GM23338 (cell line): ENCODE measurements around the gene BICRA. TPM values are rescaled to one million over a fixed set of nuclear protein-coding genes. Genes with fewer than 3 reads are reported as not detected.
A peak's percentile ranks its signal among the peaks of the same experiment; 100 is the strongest.

Source experiments
- ATAC-seq: fragments of 200-7000 bp; cut with Tn5 transposase; 3 replicates; pipeline ENCODE4 v1.9.1; 2020
- DNase-seq: peaks from one replicate; pipeline ENCODE4 v3.0.0-alpha.2; 2015; ENCODE audit warnings: low spot score
- H2AFZ ChIP-seq: fragments of 200-600 bp; sonication (generic); 2 replicates; pipeline ENCODE4 v1.8.0; 2016; ENCODE audit warnings: antibody characterized with exemption, mild to moderate bottlenecking, moderate library complexity
- H3F3A ChIP-seq: fragments of 200-600 bp; sonication (generic); replicated peaks from 2 replicates; pipeline ENCODE4 v1.8.0; 2017; ENCODE audit warnings: antibody characterized with exemption, mixed run types, low read depth
- H3K27ac ChIP-seq: fragments of 200-600 bp; sonication (generic); 2 replicates; pipeline ENCODE4 v1.6.1; 2016; ENCODE audit warnings: low read depth
- H3K27me3 ChIP-seq: fragments of 200-600 bp; sonication (generic); 2 replicates; pipeline ENCODE4 v1.8.0; 2016; ENCODE audit warnings: mild to moderate bottlenecking, mixed run types, moderate library complexity; ENCODE audit not compliant: insufficient read depth
- H3K36me3 ChIP-seq: fragments of 200-600 bp; sonication (generic); 2 replicates; pipeline ENCODE4 v1.8.0; 2016; ENCODE audit warnings: mild to moderate bottlenecking; ENCODE audit not compliant: insufficient read depth
- H3K4me1 ChIP-seq: fragments of 200-600 bp; sonication (generic); 2 replicates; pipeline ENCODE4 v1.8.0; 2016; ENCODE audit warnings: mild to moderate bottlenecking, moderate library complexity; ENCODE audit not compliant: insufficient read depth
- H3K4me2 ChIP-seq: fragments of 200-600 bp; sonication (generic); 2 replicates; pipeline ENCODE4 v1.7.1; 2017; ENCODE audit warnings: mixed run types
- H3K4me3 ChIP-seq: fragments of 200-600 bp; sonication (generic); 2 replicates; pipeline ENCODE4 v1.6.1; 2016; ENCODE audit warnings: mixed run types
- H3K79me2 ChIP-seq: fragments of 200-600 bp; sonication (generic); replicated peaks from 2 replicates; pipeline ENCODE4 v1.8.0; 2017; ENCODE audit warnings: mild to moderate bottlenecking; ENCODE audit not compliant: insufficient read depth
- H3K9me2 ChIP-seq: fragments of 200-600 bp; sonication (generic); 2 replicates; pipeline ENCODE4 v1.8.0; 2017; ENCODE audit not compliant: insufficient read depth
- H4K20me1 ChIP-seq: fragments of 200-600 bp; sonication (generic); replicated peaks from 2 replicates; pipeline ENCODE4 v1.8.0; 2017; ENCODE audit warnings: mild to moderate bottlenecking; ENCODE audit not compliant: insufficient read depth
- H3K27ac Mint-ChIP-seq: 2 replicates; pipeline ENCODE4 v1.8.0; 2020; ENCODE audit warnings: inconsistent platforms, mild to moderate bottlenecking, moderate library complexity, mixed read lengths
- H3K27me3 Mint-ChIP-seq: 3 replicates; pipeline ENCODE4 v1.8.0; 2022; ENCODE audit warnings: low read depth, mild to moderate bottlenecking, moderate library complexity, mixed read lengths, inconsistent platforms; ENCODE audit not compliant: insufficient read depth, poor library complexity
- H3K36me3 Mint-ChIP-seq: 3 replicates; pipeline ENCODE4 v1.8.0; 2021; ENCODE audit warnings: low read depth, mild to moderate bottlenecking, inconsistent platforms, moderate library complexity, mixed read lengths
- H3K4me1 Mint-ChIP-seq: 3 replicates; pipeline ENCODE4 v1.8.0; 2020; ENCODE audit warnings: mild to moderate bottlenecking, inconsistent platforms, mixed read lengths
- H3K4me3 Mint-ChIP-seq: 3 replicates; pipeline ENCODE4 v1.8.0; 2021; ENCODE audit warnings: moderate library complexity, mild to moderate bottlenecking, inconsistent platforms, mixed read lengths
- H3K9me3 Mint-ChIP-seq: 3 replicates; pipeline ENCODE4 v1.8.0; 2020; ENCODE audit warnings: moderate library complexity, mild to moderate bottlenecking, inconsistent platforms, mixed read lengths
- CREB1 ChIP-seq: fragments of 250-450 bp; sonication (Bioruptor Pico); IDR thresholded peaks from 2 replicates; pipeline ENCODE4 v1.5.0; 2020; ENCODE audit warnings: low read depth, mild to moderate bottlenecking, moderate library complexity
- EZH2 ChIP-seq: fragments of 200-600 bp; sonication (generic); IDR thresholded peaks from one replicate; pipeline ENCODE4 v1.8.0; 2017; ENCODE audit warnings: antibody characterized with exemption, mild to moderate bottlenecking, low read depth; ENCODE audit not compliant: unreplicated experiment
- EZH2phosphoT487 ChIP-seq: fragments of 200-600 bp; sonication (generic); IDR thresholded peaks from one replicate; pipeline ENCODE4 v1.8.1; 2018; ENCODE audit warnings: antibody characterized with exemption; ENCODE audit not compliant: unreplicated experiment
- JUNB ChIP-seq: IDR thresholded peaks from one replicate; pipeline ENCODE4 v1.6.1; 2016; ENCODE audit warnings: antibody characterized with exemption; ENCODE audit not compliant: unreplicated experiment
- NANOG ChIP-seq: IDR thresholded peaks from 2 replicates; pipeline ENCODE4 v1.6.1; 2016; ENCODE audit warnings: antibody characterized with exemption, borderline replicate concordance
- POLR2AphosphoS5 ChIP-seq: IDR thresholded peaks from 2 replicates; pipeline ENCODE4 v1.6.1; 2016; ENCODE audit warnings: antibody characterized with exemption, low read depth
- STAT1 ChIP-seq: IDR thresholded peaks from one replicate; pipeline ENCODE4 v1.6.1; 2016; ENCODE audit warnings: antibody characterized with exemption; ENCODE audit not compliant: unreplicated experiment
- ZNF114 ChIP-seq: fragments of 250-450 bp; sonication (Bioruptor Pico); IDR thresholded peaks from 2 replicates; pipeline ENCODE4 v1.5.0; 2020; ENCODE audit warnings: mild to moderate bottlenecking, moderate library complexity
- ZNF331 ChIP-seq: fragments of 250-450 bp; sonication (Bioruptor Pico); IDR thresholded peaks from 2 replicates; pipeline ENCODE4 v1.5.0; 2020; ENCODE audit warnings: low read depth, mild to moderate bottlenecking, moderate library complexity
- polyA plus RNA-seq: library from polyadenylated mRNA; unstranded; fragments of >200 nt; fragmentation: Nextera tagmentation; extraction: Ambion mirVana; gene quantifications from 2 replicates; pipeline ENCODE4 v1.2.1, GENCODE V29; 2016
- total RNA-seq: library from RNA; depleted of rRNA; stranded (reverse); fragments of >200 nt; shearing (Covaris generic); gene quantifications from 2 replicates; pipeline ENCODE4 v1.2.3, GENCODE V29; 2014
- TF ChIP-seq, protein P1 (sequence below): fragments of 250-450 bp; sonication (Bioruptor Pico); IDR thresholded peaks from 2 replicates; pipeline ENCODE4 v1.5.0; 2020; ENCODE audit warnings: mild to moderate bottlenecking, moderate library complexity
- TF ChIP-seq, protein P2 (sequence below), 2 experiments: fragments of 200-600 bp in 1 of 2; sonication (generic) in 1 of 2; conservative IDR thresholded peaks; 2 replicates each; pipeline versions ENCODE4 v1.5.1 to v1.6.1; 2016 to 2017; ENCODE audit warnings: antibody characterized with exemption in 2 of 2, low read depth in 2 of 2, mild to moderate bottlenecking in 2 of 2, moderate library complexity in 1 of 2
- TF ChIP-seq, protein P3 (sequence below): IDR thresholded peaks from 2 replicates; pipeline ENCODE4 v1.6.1; 2016; ENCODE audit warnings: antibody characterized with exemption

BICRA gene
- total and polyA plus RNA-seq, 2 experiments from 2014 or later, result 7.0 to 37.7 TPM

DNA sequence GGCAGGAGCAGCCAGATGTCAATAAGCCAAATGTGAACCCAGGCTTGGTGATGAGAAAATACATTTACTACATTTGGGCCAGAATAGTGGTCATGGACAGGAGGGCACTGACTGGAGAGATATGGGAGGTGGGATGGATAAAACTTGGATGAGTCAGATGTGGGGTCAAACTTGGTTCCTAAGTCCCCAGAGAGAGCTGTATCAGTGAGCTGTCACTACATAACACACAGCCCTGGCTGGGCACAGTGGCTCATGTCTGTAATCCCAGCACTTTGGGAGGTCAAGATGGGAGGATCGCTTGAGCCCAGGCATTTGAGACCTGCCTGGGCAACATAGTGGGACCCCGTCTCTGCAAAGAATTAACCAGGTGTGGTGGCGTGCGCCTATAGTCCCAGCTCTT, 52.7 kb downstream of the BICRA start:
- peaks cover 88% of the 10 kb centered on the region for H3K79me2 ChIP-seq
- DNase-seq (no peak), ATAC-seq (no peak)
- peaks cover 37% of the 10 kb centered on the region for H4K20me1 ChIP-seq
- no peak overlapping the region for H3K4me3 ChIP-seq
- 0 out of 2 replicates have a peak, but pooled peaks cover under 1% of the 10 kb centered on the region for H3F3A ChIP-seq
- TF ChIP-seq CREB1 (CRISPR knock-in tag) (no peak), STAT1 (no peak), POLR2AphosphoS5 (no peak), ZNF114 (CRISPR knock-in tag) (no peak)
- H3K36me3 Mint-ChIP-seq, result peaks cover 8% of the 10 kb centered on the region; the same call in 2 of the 3 replicates
- H3K4me3 Mint-ChIP-seq, result no peak overlapping the region
- no peak overlapping the region for H3K27ac ChIP-seq
- no peak overlapping the region for H3K4me2 ChIP-seq
- H2AFZ ChIP-seq, result no peak overlapping the region
- H3K9me3 Mint-ChIP-seq, result no peaks in the 10 kb centered on the region
- H3K4me1 ChIP-seq, result peaks cover 13% of the 10 kb centered on the region; the same call in 1 of the 2 replicates
- no peaks in the 10 kb centered on the region for H3K27me3 ChIP-seq
- H3K9me2 ChIP-seq, result no peaks in the 10 kb centered on the region
- peak overlapping the region; percentile 5; the same call in 1 of the 2 replicates for H3K27ac Mint-ChIP-seq
- no peaks in the 10 kb centered on the region for H3K36me3 ChIP-seq
- peaks cover 12% of the 10 kb centered on the region for H3K27me3 Mint-ChIP-seq
- H3K4me1 Mint-ChIP-seq, result peaks cover 14% of the 10 kb centered on the region

DNA sequence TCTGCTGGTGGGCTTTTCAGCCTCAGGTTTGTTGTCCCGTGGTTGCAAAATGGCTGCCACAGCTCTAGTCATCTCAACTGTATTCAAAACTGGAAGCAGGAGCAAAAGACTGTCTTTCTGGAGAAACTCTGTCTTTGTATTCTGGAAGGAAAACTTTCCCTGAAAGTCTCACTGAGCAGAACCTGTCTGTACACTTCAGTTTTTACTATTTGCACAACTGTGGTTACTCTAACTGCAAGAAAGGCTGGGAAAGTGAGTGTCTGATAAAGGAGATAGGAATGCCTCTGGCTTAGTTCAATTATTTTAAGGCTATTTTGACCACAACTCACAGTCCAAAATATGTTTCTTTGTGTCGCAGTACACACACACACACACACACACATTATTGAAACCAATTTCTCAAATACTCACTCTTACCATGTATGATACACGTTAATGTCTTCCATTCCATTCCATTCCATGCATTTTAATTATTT, 54.5 kb downstream of the BICRA start:
- DNase-seq, result no peak
- Histone ChIP-seq H3F3A (0 out of 2 replicates have a peak, but pooled peaks cover 2% of the 10 kb centered on the region), H3K4me3 (no peak overlapping the region), H3K4me1 (peaks cover 22% of the 10 kb centered on the region), H2AFZ (no peak overlapping the region), H3K79me2 (peaks cover 81% of the 10 kb centered on the region), H3K9me2 (no peaks in the 10 kb centered on the region), H3K27ac (0 out of 2 replicates have a peak overlapping the region, but pooled peaks have one; percentile 39), H3K27me3 (no peaks in the 10 kb centered on the region), H3K4me2 (no peak overlapping the region), H4K20me1 (peaks cover 35% of the 10 kb centered on the region), H3K36me3 (no peaks in the 10 kb centered on the region)
- ATAC-seq, result no peak
- H3K36me3 Mint-ChIP-seq, result peaks cover 2% of the 10 kb centered on the region; the same call in 1 of the 3 replicates
- no peaks in the 10 kb centered on the region for H3K9me3 Mint-ChIP-seq
- H3K4me3 Mint-ChIP-seq, result no peak overlapping the region
- H3K27ac Mint-ChIP-seq, result no peak overlapping the region; the same call in 1 of the 2 replicates
- peaks cover 8% of the 10 kb centered on the region for H3K27me3 Mint-ChIP-seq
- H3K4me1 Mint-ChIP-seq, result peaks cover 22% of the 10 kb centered on the region
- TF ChIP-seq, protein P1, sequence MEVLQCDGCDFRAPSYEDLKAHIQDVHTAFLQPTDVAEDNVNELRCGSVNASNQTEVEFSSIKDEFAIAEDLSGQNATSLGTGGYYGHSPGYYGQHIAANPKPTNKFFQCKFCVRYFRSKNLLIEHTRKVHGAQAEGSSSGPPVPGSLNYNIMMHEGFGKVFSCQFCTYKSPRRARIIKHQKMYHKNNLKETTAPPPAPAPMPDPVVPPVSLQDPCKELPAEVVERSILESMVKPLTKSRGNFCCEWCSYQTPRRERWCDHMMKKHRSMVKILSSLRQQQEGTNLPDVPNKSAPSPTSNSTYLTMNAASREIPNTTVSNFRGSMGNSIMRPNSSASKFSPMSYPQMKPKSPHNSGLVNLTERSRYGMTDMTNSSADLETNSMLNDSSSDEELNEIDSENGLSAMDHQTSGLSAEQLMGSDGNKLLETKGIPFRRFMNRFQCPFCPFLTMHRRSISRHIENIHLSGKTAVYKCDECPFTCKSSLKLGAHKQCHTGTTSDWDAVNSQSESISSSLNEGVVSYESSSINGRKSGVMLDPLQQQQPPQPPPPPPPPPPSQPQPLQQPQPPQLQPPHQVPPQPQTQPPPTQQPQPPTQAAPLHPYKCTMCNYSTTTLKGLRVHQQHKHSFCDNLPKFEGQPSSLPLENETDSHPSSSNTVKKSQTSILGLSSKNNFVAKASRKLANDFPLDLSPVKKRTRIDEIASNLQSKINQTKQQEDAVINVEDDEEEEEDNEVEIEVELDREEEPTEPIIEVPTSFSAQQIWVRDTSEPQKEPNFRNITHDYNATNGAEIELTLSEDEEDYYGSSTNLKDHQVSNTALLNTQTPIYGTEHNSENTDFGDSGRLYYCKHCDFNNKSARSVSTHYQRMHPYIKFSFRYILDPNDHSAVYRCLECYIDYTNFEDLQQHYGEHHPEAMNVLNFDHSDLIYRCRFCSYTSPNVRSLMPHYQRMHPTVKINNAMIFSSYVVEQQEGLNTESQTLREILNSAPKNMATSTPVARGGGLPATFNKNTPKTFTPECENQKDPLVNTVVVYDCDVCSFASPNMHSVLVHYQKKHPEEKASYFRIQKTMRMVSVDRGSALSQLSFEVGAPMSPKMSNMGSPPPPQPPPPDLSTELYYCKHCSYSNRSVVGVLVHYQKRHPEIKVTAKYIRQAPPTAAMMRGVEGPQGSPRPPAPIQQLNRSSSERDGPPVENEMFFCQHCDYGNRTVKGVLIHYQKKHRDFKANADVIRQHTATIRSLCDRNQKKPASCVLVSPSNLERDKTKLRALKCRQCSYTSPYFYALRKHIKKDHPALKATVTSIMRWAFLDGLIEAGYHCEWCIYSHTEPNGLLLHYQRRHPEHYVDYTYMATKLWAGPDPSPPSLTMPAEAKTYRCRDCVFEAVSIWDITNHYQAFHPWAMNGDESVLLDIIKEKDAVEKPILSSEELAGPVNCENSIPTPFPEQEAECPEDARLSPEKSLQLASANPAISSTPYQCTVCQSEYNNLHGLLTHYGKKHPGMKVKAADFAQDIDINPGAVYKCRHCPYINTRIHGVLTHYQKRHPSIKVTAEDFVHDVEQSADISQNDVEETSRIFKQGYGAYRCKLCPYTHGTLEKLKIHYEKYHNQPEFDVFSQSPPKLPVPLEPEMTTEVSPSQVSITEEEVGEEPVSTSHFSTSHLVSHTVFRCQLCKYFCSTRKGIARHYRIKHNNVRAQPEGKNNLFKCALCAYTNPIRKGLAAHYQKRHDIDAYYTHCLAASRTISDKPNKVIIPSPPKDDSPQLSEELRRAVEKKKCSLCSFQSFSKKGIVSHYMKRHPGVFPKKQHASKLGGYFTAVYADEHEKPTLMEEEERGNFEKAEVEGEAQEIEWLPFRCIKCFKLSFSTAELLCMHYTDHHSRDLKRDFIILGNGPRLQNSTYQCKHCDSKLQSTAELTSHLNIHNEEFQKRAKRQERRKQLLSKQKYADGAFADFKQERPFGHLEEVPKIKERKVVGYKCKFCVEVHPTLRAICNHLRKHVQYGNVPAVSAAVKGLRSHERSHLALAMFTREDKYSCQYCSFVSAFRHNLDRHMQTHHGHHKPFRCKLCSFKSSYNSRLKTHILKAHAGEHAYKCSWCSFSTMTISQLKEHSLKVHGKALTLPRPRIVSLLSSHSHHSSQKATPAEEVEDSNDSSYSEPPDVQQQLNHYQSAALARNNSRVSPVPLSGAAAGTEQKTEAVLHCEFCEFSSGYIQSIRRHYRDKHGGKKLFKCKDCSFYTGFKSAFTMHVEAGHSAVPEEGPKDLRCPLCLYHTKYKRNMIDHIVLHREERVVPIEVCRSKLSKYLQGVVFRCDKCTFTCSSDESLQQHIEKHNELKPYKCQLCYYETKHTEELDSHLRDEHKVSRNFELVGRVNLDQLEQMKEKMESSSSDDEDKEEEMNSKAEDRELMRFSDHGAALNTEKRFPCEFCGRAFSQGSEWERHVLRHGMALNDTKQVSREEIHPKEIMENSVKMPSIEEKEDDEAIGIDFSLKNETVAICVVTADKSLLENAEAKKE (CRISPR knock-in tag), result no peak
- TF ChIP-seq, protein P2, sequence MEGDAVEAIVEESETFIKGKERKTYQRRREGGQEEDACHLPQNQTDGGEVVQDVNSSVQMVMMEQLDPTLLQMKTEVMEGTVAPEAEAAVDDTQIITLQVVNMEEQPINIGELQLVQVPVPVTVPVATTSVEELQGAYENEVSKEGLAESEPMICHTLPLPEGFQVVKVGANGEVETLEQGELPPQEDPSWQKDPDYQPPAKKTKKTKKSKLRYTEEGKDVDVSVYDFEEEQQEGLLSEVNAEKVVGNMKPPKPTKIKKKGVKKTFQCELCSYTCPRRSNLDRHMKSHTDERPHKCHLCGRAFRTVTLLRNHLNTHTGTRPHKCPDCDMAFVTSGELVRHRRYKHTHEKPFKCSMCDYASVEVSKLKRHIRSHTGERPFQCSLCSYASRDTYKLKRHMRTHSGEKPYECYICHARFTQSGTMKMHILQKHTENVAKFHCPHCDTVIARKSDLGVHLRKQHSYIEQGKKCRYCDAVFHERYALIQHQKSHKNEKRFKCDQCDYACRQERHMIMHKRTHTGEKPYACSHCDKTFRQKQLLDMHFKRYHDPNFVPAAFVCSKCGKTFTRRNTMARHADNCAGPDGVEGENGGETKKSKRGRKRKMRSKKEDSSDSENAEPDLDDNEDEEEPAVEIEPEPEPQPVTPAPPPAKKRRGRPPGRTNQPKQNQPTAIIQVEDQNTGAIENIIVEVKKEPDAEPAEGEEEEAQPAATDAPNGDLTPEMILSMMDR (conservative IDR thresholded peaks at IDR 0.05; ENCODE audit: low read depth in 2 of 2), result no peak
- TF ChIP-seq ZNF331 (CRISPR knock-in tag) (no peak), EZH2 (no peak), POLR2AphosphoS5 (no peak), STAT1 (no peak), NANOG (no peak), JUNB (no peak), EZH2phosphoT487 (no peak)
- TF ChIP-seq, protein P3, sequence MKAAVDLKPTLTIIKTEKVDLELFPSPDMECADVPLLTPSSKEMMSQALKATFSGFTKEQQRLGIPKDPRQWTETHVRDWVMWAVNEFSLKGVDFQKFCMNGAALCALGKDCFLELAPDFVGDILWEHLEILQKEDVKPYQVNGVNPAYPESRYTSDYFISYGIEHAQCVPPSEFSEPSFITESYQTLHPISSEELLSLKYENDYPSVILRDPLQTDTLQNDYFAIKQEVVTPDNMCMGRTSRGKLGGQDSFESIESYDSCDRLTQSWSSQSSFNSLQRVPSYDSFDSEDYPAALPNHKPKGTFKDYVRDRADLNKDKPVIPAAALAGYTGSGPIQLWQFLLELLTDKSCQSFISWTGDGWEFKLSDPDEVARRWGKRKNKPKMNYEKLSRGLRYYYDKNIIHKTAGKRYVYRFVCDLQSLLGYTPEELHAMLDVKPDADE, result no peak
